Spinal cord (tissue), 10 donors: Measurements from ENCODE around the gene ZNRD2. TPM values are rescaled to one million over a fixed set of nuclear protein-coding genes. Genes with fewer than 3 reads are reported as not detected.
A peak's percentile ranks its signal among the peaks of the same experiment; 100 is the strongest.

Experiments
- DNase-seq, 6 donors: peaks; one replicate each; pipeline versions ENCODE4 v3.0.0 to v3.0.0-alpha.2; 2013 to 2015; ENCODE audit warnings: low spot score in 6 of 6, low read depth in 4 of 6
- H3K27ac ChIP-seq: one replicate; pipeline ENCODE4 v1.5.1; 2013; ENCODE audit warnings: low read depth, low read length, control low read depth
- H3K27me3 ChIP-seq: one replicate; pipeline ENCODE4 v1.6.1; 2013; ENCODE audit warnings: low read length; ENCODE audit not compliant: control insufficient read depth, insufficient read depth
- H3K36me3 ChIP-seq: one replicate; pipeline ENCODE4 v1.6.1; 2013; ENCODE audit warnings: low read length; ENCODE audit not compliant: control insufficient read depth, insufficient read depth
- H3K4me1 ChIP-seq: one replicate; pipeline ENCODE4 v1.6.1; 2013; ENCODE audit warnings: low read length; ENCODE audit not compliant: control insufficient read depth, insufficient read depth
- H3K4me3 ChIP-seq: one replicate; pipeline ENCODE4 v1.5.1; 2013; ENCODE audit warnings: low read depth, low read length, control low read depth
- H3K9me3 ChIP-seq: one replicate; pipeline ENCODE4 v1.6.1; 2013; ENCODE audit warnings: low read length; ENCODE audit not compliant: control insufficient read depth, insufficient read depth
- WGBS: methylation state at CpG from one replicate; pipeline ENCODE4 v1.1.5; 2013; ENCODE audit warnings: missing lambda C conversion rate; ENCODE audit not compliant: insufficient coverage; 5-methylcytosine and 5-hydroxymethylcytosine counted together
- polyA plus RNA-seq, 2 donors: library from polyadenylated mRNA; unstranded; fragments of 120-200 nt; gene quantifications; one replicate each; pipeline ENCODE4 v1.2.1, GENCODE V29; 2013; ENCODE audit not compliant: insufficient read length in 2 of 2
- total RNA-seq, 2 donors: library from RNA; depleted of rRNA in 1 of 2; stranded (reverse); fragments of 120-200 nt in 1 of 2; fragments of >200 nt in 1 of 2; gene quantifications; one replicate each; pipeline versions ENCODE4 v1.2.3 to v1.2.4, GENCODE V29; 2013 to 2014
- donor health status: healthy.

The ZNRD2 gene
- total and polyA plus RNA-seq, 4 donors = 14.7 to 87.2 (median 54.1) TPM

DNA sequence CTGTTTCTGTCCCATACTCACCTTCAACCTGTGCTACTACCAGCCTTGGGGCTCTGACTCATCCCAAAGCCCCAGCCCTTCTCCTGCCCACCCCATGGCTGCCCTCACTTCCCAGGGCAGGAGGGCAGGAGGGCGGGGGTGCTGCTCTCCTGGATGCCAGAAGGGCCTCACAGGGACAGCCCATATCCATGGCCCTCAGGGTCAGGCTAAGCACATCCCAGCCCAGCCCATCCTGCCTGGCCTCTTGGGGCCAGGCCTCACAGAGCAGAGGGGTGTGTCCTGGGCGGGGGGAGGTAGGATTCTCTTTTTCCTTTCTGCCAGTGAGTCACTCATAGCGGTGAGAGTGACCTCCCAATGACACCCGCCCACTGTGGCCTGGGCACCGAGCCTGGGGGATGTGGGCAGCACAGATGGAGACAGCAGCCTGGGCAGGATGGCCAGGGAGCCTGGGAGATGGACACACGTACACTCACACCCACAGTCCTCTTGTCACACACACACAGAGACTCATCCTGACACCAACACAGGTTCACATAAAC is 14.5 kb upstream of the ZNRD2 start:
- DNase-seq = no peak
- peaks cover 62% of the 10 kb centered on the region for H3K4me1 ChIP-seq
- no peak overlapping the region for H3K4me3 ChIP-seq
- 65% methylated on average over 6 of the region's 6 CpGs for WGBS
- H3K9me3 ChIP-seq = no peaks in the 10 kb centered on the region
- H3K27me3 ChIP-seq = no peaks in the 10 kb centered on the region
- H3K36me3 ChIP-seq = peaks cover 51% of the 10 kb centered on the region
- H3K27ac ChIP-seq = no peak overlapping the region

DNA sequence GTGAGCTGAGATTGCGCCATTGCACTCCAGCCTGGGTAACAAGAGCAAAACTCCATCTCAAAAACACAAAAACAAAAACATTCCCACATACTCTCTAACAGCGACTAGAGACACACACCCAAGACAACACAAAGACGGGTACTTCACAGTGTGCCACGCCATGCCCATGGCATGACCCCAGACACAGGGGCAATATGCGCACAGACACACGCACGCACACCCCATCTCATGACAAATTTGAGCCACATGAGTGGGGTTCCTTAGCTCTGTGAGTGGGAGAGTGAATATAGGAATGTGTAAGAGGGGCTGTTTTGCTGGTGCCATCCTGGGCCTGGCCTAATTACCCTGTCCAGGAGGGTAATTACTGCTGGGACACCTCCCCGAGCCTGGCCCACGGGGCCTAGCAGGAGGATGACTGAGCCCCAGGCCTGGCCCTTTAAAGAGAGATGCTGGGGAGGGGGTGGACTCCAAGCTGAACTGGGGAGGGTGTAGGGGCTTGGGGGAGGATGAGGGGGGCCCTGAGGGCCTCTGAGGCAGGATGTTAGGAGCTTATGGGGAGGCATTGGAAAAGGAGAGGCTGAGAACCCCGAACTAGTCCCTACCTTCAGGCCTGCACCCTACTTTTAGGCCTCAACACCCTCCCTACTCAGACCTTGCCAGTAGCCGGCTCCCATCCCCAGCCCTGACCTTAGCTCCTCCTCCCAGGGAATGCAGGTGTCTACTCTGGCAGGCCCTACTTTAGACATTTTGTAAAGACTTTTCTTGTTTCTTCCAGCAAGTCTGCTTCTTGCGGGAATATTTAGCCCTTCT is 13.6 kb upstream of the ZNRD2 start:
- H3K27ac ChIP-seq = peak overlapping the region; percentile 85
- peaks cover 42% of the 10 kb centered on the region for H3K36me3 ChIP-seq
- DNase-seq = no peak
- peaks cover 71% of the 10 kb centered on the region for H3K4me1 ChIP-seq
- WGBS = 71% methylated on average over 7 of the region's 12 CpGs
- H3K9me3 ChIP-seq = no peaks in the 10 kb centered on the region
- H3K4me3 ChIP-seq = peak overlapping the region; percentile 64
- H3K27me3 ChIP-seq = no peaks in the 10 kb centered on the region

DNA sequence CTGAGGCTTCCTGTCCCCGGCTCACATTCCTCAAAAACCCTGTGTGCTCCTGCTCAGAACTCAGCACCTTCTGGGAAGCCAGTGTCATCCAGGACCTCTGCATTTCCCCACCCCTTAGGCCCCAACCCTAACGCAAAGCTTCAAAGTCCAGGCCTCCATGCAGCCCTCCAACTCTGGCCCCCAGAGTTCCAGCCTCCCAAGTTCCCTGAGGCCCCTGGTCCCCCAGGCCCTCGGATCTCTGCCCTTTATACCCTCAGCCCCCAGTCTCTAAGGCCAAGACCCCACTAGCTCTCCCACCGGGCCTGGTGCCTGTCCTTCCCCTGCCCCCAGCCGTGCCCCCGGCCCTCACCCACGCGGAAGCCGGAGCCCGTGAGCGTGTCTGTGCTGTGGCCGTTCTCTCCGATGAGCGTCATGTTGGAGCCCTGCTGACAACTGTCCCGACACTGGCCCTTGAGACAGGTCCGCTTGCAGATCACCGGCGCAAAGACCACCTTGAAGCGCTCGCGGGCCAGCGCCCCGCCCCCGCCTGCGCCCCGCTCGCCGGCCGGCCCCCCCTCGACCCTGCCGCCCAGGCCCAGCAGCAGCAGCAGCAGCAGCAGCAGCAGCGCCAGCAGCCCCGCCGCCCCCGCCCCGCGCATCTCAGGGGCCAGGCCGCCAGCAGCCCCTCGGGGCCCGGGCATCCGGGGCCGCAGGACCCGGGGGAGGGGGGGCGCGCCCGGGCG is 12.8 kb upstream of the ZNRD2 start:
- Histone ChIP-seq H3K9me3 (no peaks in the 10 kb centered on the region), H3K4me3 (peak overlapping the region; percentile 64), H3K27ac (peak overlapping the region; percentile 85), H3K4me1 (peaks cover 71% of the 10 kb centered on the region), H3K36me3 (peaks cover 35% of the 10 kb centered on the region), H3K27me3 (no peaks in the 10 kb centered on the region)
- WGBS = 3% methylated on average over 38 of the region's 47 CpGs
- DNase-seq = peak in 1 of 6 donors; percentile 44

GRCh38 chr11:65558002-65558929 is 12.0 kb upstream of the ZNRD2 start, which contains the start of gene LTBP3:
Gene LTBP3 (minus strand): TSS chr11:65558359. CDS start chr11:65557959, 400 bp downstream.
- under 1% methylated on average over 67 of the region's 79 CpGs for WGBS
- H3K4me1 ChIP-seq = peaks cover 71% of the 10 kb centered on the region
- H3K9me3 ChIP-seq = no peaks in the 10 kb centered on the region
- H3K4me3 ChIP-seq = peak within 1 kb of the TSS; percentile 64
- H3K27ac ChIP-seq = peak within 1 kb of the TSS; percentile 99
- H3K27me3 ChIP-seq = no peaks in the 10 kb centered on the region
- DNase-seq = peak in 5 of 6 donors; percentile 59 to 95 (median 74)
- H3K36me3 ChIP-seq = peaks cover 26% of the 10 kb centered on the region

GRCh38 chr11:65558930-65559509 is 11.3 kb upstream of the ZNRD2 start:
- Histone ChIP-seq H3K4me1 (peaks cover 68% of the 10 kb centered on the region), H3K9me3 (no peaks in the 10 kb centered on the region), H3K27ac (peak overlapping the region; percentile 99), H3K36me3 (peaks cover 19% of the 10 kb centered on the region), H3K27me3 (no peaks in the 10 kb centered on the region), H3K4me3 (peak overlapping the region; percentile 43)
- peak in 3 of 6 donors; percentile 47 to 91 (median 61) for DNase-seq
- WGBS = 25% methylated on average over 19 of the region's 19 CpGs

GRCh38 chr11:65559535-65559934 is 10.7 kb upstream of the ZNRD2 start:
- Histone ChIP-seq H3K27ac (peak overlapping the region; percentile 99), H3K36me3 (peaks cover 15% of the 10 kb centered on the region), H3K4me1 (peaks cover 63% of the 10 kb centered on the region), H3K9me3 (no peaks in the 10 kb centered on the region), H3K4me3 (no peak overlapping the region), H3K27me3 (no peaks in the 10 kb centered on the region)
- no peak for DNase-seq
- WGBS = 60% methylated on average over 1 of the region's 5 CpGs

DNA sequence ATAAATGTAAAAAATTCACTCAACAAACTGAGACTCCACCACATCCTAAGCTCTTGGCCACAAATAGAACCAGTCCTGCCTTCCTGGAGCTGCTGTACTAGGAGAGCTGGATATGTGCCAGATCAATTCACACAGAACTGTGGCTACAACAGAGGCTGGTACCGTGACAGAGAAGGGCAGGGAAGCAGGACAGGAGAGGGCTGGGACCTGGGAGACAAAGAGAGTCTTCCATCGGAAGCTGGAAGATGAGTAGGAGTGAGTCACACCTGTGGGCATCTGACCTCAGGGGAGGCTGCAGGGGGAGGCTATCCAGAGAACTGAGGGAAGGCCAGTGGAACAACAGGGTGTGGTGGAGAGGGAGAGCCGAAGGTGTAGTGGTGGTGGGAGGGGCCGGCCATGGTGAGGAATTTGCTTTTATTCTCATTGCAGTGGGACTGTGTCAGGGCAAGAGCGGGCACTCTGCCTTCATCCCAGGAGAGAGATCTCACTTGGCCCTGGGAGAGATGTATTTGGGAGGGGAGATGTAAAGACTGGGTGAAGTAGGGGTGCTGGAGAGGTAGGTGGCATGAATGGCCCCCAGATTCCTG is 10.2 kb upstream of the ZNRD2 start:
- WGBS = 42% methylated on average over 5 of the region's 5 CpGs
- Histone ChIP-seq H3K27ac (peak overlapping the region; percentile 99), H3K4me3 (no peak overlapping the region)

GRCh38 chr11:65560555-65561418 is 9.5 kb upstream of the ZNRD2 start:
- Histone ChIP-seq H3K4me1 (peaks cover 51% of the 10 kb centered on the region), H3K27me3 (no peaks in the 10 kb centered on the region), H3K27ac (peak overlapping the region; percentile 99), H3K9me3 (no peaks in the 10 kb centered on the region), H3K36me3 (peaks cover 7% of the 10 kb centered on the region), H3K4me3 (no peak overlapping the region)
- WGBS = 19% methylated on average over 13 of the region's 15 CpGs
- peak in 2 of 6 donors; percentile 49 to 70 for DNase-seq

More for the DNA sequence above, 10.2 kb upstream of the ZNRD2 start:
- Histone ChIP-seq H3K9me3 (no peaks in the 10 kb centered on the region), H3K4me1 (peaks cover 58% of the 10 kb centered on the region), H3K27me3 (no peaks in the 10 kb centered on the region), H3K36me3 (peaks cover 12% of the 10 kb centered on the region)
- peak in 2 of 6 donors; percentile 58 to 71 for DNase-seq
